ENCODE data around the gene KCNQ1OT1.

KCNQ1OT1 gene

GRCh38 chr11:2570841-2571597 lies 128.8 kb downstream of the KCNQ1OT1 start:
- no peak for DNase-seq (ENCODE audit: low read depth in 2 of 2)

DNA sequence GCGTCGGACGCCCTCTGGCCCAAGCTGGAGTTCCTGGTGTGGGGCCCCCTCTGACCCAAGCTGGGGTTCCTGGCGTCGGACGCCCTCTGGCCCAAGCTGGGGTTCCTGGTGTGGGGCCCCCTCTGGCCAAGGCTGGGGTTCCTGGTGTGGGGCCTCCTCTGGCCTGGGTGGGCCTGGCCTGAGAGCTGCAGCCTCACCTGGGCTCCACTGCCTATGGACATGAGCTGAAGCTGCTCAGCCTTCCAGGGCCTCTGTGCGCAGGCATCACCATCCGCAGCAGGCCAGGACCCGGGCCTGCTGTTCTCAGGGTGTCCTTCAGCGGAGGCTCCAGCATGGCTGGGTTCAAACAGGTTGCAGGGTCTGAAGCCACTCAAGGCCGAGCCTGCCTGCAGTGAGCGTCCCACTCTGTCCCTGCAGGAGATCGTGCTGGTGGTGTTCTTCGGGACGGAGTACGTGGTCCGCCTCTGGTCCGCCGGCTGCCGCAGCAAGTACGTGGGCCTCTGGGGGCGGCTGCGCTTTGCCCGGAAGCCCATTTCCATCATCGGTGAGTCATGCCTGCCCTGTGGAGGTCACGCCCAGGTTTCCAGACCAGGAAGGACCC lies 129.5 kb downstream of the KCNQ1OT1 start:
- DNase-seq (ENCODE audit: low read depth in 2 of 2) = no peak

DNA sequence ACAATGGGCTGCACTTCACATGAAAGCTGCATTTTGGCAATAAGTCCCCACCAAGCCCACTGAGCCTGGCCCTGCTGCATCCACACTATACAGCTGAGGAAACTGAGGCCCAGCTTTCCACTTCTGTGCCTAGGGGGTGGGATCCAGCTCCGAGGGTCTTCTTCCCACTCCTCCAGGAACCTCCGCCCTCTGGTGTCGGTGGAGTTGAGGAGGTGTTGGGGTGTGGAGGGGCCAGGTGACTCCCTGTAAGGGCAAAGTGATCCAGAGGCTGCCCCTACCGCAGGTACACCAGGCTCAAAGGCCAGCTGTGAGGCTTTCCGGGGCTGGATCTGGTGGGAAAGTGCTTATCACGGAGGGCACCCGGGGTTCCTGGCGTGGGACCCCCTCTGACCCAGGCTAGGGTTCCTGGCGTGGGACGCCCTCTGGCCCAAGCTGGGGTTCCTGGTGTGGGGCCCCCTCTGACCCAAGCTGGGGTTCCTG lies 130.0 kb downstream of the KCNQ1OT1 start:
- no peak for DNase-seq (ENCODE audit: low read depth in 2 of 2)

GRCh38 chr11:2569321-2569721 lies 130.5 kb downstream of the KCNQ1OT1 start:
- no peak for DNase-seq (ENCODE audit: low read depth in 2 of 2)

DNA sequence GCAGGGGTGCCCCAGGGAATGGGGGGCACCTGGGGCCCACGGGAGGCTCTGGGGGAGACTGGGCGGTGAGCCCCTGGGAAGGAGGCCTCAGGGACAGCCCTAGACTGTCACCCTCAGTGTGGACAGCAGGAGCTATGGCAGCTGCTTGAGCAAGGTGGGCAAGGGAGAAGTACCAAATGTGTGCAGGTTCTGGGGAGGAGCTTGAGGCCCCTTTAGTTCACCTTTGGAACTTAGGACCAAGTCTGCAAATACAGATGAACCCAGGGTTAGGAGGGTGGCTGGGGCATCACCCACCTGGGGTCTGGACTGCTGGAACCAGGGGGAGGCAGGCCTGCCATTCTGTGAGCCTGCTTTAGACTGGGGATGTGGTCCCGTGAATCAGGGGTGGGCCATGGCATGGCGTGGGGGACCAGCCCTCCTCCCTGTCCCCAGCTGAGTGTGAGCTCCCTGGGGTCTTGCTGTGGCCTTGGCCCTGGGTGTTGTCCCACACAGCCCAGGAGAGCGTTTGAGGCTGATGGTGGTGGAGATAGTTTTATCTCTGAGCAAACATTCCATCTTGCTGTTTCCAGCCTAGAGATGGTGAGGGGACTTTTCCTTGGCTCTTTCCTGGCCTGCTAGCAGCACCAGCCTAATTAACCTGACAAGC lies 132.6 kb downstream of the KCNQ1OT1 start:
- DNase-seq (ENCODE audit: low read depth in 2 of 2) = no peak

- no peak for DNase-seq (ENCODE audit: low read depth in 2 of 2)
These were observed 133.4 kb downstream of the KCNQ1OT1 start for GRCh38 chr11:2566223-2567025.

GRCh38 chr11:2565447-2566222 lies 134.2 kb downstream of the KCNQ1OT1 start:
- DNase-seq (ENCODE audit: low read depth in 2 of 2) = no peak

- DNase-seq (ENCODE audit: low read depth in 2 of 2) = no peak
These were observed 135.0 kb downstream of the KCNQ1OT1 start for GRCh38 chr11:2564588-2565425.

DNA sequence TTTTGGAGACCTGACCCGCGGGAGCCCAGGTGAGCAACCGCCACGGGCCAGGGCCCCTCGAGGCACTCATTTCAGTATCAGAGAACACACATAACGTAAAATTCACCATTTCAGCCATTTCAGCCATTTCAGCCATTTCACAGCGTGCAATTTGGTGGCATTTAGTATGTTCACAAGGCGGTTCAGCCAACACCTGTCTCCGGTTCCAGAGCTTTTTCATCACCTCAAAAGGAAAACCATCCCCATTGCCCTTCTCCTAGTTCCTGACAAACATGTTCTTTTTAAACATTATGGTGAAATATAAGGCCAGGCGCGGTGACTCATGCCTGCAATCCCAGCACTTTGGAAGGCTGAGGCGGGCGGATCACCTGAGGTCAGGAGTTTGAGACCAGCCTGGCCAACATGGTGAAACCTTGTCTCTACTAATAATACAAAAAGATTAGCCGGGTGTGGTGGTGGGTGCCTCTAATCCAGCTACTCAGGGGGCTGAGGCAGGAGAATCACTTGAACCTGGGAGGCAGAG lies 135.7 kb downstream of the KCNQ1OT1 start:
- no peak for DNase-seq (ENCODE audit: low read depth in 2 of 2)

- DNase-seq (ENCODE audit: low read depth in 2 of 2) = no peak
These were observed 136.4 kb downstream of the KCNQ1OT1 start for GRCh38 chr11:2563213-2564007.

GRCh38 chr11:2562890-2563212 lies 136.9 kb downstream of the KCNQ1OT1 start:
- DNase-seq (ENCODE audit: low read depth in 2 of 2) = no peak

DNA sequence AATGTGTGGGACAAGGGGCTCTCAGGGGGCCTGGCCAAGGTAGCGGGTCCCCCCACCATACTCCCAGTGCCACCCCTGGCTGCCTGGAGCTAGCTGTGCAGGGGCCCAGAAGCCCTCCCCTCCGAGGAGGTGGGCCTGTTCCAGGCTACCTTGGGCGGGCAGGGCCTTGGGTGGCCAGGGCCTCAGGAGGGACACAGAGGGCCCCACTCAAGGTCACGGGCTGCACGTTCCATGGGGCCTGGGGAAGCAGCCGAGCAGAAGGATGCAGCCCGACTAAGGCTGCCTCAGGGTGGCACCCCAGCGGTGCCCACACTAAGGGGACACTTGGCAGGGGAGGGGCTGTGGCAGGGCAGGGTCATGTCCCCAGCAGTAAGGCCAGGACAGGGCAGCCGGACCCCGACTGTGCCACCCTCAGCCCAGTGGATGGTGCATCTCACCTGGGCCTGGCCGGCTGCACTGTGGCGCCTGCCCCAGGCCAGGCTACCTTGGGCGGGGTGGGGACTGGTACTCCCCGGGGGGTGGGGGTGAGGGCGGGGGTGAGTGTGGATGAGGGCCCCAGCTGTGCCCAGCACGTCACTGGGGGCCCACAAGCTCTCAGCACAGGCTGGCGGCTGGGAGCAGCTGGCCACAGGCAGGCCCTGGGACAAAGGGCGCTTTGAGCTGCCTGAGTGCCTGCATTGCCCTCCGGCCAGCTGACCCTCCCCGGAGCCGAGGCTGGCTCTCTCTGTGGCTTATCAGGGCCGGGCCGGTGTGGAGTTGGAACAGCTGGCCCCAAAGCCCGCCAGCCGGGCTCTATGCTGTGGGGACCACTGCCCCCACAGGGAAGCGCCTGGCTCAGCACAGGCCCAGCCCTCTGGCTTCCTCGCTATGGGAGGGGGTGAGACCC lies 137.9 kb downstream of the KCNQ1OT1 start:
- DNase-seq (ENCODE audit: low read depth in 2 of 2) = no peak

GRCh38 chr11:2559527-2560311 lies 140.1 kb downstream of the KCNQ1OT1 start:
- no peak for DNase-seq (ENCODE audit: low read depth in 2 of 2)

DNA sequence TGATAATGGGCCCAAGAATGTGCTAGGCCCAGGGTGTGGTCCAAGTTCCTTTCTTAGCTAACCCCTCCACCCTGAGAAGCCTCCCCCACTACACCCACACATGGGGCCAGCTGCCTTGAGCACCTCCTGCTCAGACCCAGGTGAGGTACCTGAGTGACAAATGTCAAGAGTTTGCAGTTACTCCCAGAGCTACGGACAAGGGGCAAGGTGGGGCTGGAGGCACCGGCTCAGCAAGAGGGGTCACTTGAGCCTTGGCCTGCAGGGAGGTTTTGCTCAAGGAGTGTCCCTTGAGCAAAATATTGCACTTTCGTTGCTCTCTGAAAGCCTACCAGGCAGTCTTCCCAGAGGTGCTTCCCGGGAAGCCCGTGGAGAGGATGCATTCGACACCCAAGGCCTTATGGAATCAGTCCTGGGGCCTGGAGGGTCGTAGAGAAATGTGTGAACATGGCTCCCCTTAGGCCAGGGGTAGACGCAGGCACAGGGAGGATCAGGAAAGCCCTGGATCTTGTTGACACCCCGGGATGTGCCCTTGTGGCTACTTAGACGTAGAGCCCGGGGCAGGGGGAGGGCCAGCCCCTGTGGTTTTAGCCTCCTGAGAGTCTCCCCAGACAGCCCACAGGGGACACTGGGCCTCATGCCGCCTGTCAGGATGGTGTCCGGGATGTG lies 140.8 kb downstream of the KCNQ1OT1 start:
- no peak for DNase-seq (ENCODE audit: low read depth in 2 of 2)

GRCh38 chr11:2558397-2558796 lies 141.4 kb downstream of the KCNQ1OT1 start:
- DNase-seq (ENCODE audit: low read depth in 2 of 2) = no peak

Measured in stimulated activated CD8-positive, alpha-beta memory T cell treated with anti-CD3 and anti-CD28 coated beads, Interleukin-15, amount 100 ng/mL, for 48 hours (primary cell).